ENCODE data around the gene NOX4.
"Not testable (repeated sequence)": the region's sequence is repeated elsewhere in the genome, so short reads cannot be mapped to it uniquely, and the experiment has no call there.

GRCh38 chr11:89426501-89426900 lies 64.7 kb downstream of the NOX4 start:
- TF ChIP-seq CTCF (IDR thresholded peaks at IDR 0.05); EZH2 (IDR thresholded peaks at IDR 0.05; ENCODE audit: borderline replicate concordance, insufficient read depth, low read depth, low read length, poor library complexity, severe bottlenecking): not testable (repeated sequence)
